HG03521 (cell line): Measurements from ENCODE around the gene HOXB6.

Experiments
- ATAC-seq: cut with Tn5 transposase; IDR thresholded peaks from one replicate; pipeline ENCODE4 v1.9.1; 2021; ENCODE audit warnings: mild to moderate bottlenecking, moderate library complexity; ENCODE audit not compliant: unreplicated experiment

The HOXB6 gene

GRCh38 chr17:48596000-48596734 is 8.6 kb downstream of the HOXB6 start:
- ATAC-seq: no peak

GRCh38 chr17:48595278-48595999 is 9.3 kb downstream of the HOXB6 start:
- ATAC-seq: no peak

GRCh38 chr17:48594538-48595277 is 10.1 kb downstream of the HOXB6 start:
- ATAC-seq: no peak

- no peak for ATAC-seq
These were observed 10.8 kb downstream of the HOXB6 start for GRCh38 chr17:48593840-48594537.

GRCh38 chr17:48593126-48593829 is 11.5 kb downstream of the HOXB6 start, which contains the start of gene HOXB5:
HOXB5 (minus strand) TSS chr17:48593779; CDS start chr17:48593682, 97 bp downstream.
- no peak for ATAC-seq

GRCh38 chr17:48592577-48592976 is 12.2 kb downstream of the HOXB6 start:
- ATAC-seq: no peak

GRCh38 chr17:48592057-48592514 is 12.7 kb downstream of the HOXB6 start:
- ATAC-seq: no peak

- no peak for ATAC-seq
These were observed 13.3 kb downstream of the HOXB6 start for GRCh38 chr17:48591255-48592056.

GRCh38 chr17:48590607-48591161 is 14.1 kb downstream of the HOXB6 start:
- no peak for ATAC-seq

GRCh38 chr17:48589831-48590606 is 14.8 kb downstream of the HOXB6 start, which contains the start of gene HOXB3:
HOXB3 (minus strand) TSS chr17:48590241; CDS start chr17:48552474, 37,767 bp downstream.
- no peak for ATAC-seq

GRCh38 chr17:48589060-48589830 is 15.5 kb downstream of the HOXB6 start:
- ATAC-seq: no peak

GRCh38 chr17:48588528-48588927 is 16.3 kb downstream of the HOXB6 start:
- no peak for ATAC-seq

- no peak for ATAC-seq
These were observed 16.7 kb downstream of the HOXB6 start for GRCh38 chr17:48588074-48588415.

GRCh38 chr17:48587276-48588073 is 17.3 kb downstream of the HOXB6 start:
- ATAC-seq: no peak

- no peak for ATAC-seq
These were observed 18.2 kb downstream of the HOXB6 start for GRCh38 chr17:48586355-48587258.
